HG03159 (cell line): Measurements from ENCODE around the gene LCMT1.
"Not testable (repeated sequence)": the region's sequence is repeated elsewhere in the genome, so short reads cannot be mapped to it uniquely, and the experiment has no call there.

Source experiments
- ATAC-seq: cut with Tn5 transposase; IDR thresholded peaks from one replicate; pipeline ENCODE4 v1.9.1; 2021; ENCODE audit warnings: mild to moderate bottlenecking, moderate library complexity; ENCODE audit not compliant: unreplicated experiment

Gene LCMT1

GRCh38 chr16:25111403-25112166 is at the start of gene LCMT1:
Gene LCMT1, plus strand, starts transcription at chr16:25111742. Its CDS starts 142 bp downstream, at chr16:25111884.
- peak; percentile 88 for ATAC-seq

- no peak for ATAC-seq
Observed at GRCh38 chr16:25063102-25063501, 48.4 kb upstream of the LCMT1 start.

GRCh38 chr16:25063865-25064264 is 47.7 kb upstream of the LCMT1 start:
- no peak for ATAC-seq

- ATAC-seq: not testable (repeated sequence)
Observed at GRCh38 chr16:25064281-25064680, 47.3 kb upstream of the LCMT1 start.

GRCh38 chr16:25064937-25065336 is 46.6 kb upstream of the LCMT1 start:
- ATAC-seq: no peak

GRCh38 chr16:25065899-25066298 is 45.6 kb upstream of the LCMT1 start:
- ATAC-seq: no peak

GRCh38 chr16:25066426-25066746 is 45.2 kb upstream of the LCMT1 start:
- no peak for ATAC-seq

GRCh38 chr16:25066747-25067631 is 44.6 kb upstream of the LCMT1 start:
- ATAC-seq: peak; percentile 86

GRCh38 chr16:25073854-25074253 is 37.7 kb upstream of the LCMT1 start:
- no peak for ATAC-seq

GRCh38 chr16:25078386-25078978 is 33.1 kb upstream of the LCMT1 start:
- ATAC-seq: no peak

GRCh38 chr16:25079637-25080378 is 31.7 kb upstream of the LCMT1 start:
- no peak for ATAC-seq

GRCh38 chr16:25080420-25081131 is 31.0 kb upstream of the LCMT1 start:
- no peak for ATAC-seq

GRCh38 chr16:25081702-25082101 is 29.8 kb upstream of the LCMT1 start:
- no peak for ATAC-seq

GRCh38 chr16:25083065-25083464 is 28.5 kb upstream of the LCMT1 start:
- no peak for ATAC-seq

GRCh38 chr16:25083701-25084100 is 27.8 kb upstream of the LCMT1 start:
- ATAC-seq: no peak

GRCh38 chr16:25084797-25085196 is 26.7 kb upstream of the LCMT1 start:
- no peak for ATAC-seq

- ATAC-seq: no peak
Observed at GRCh38 chr16:25087761-25088160, 23.8 kb upstream of the LCMT1 start.

- ATAC-seq: no peak
Observed at GRCh38 chr16:25089351-25089750, 22.2 kb upstream of the LCMT1 start.

GRCh38 chr16:25092441-25092840 is 19.1 kb upstream of the LCMT1 start:
- ATAC-seq: no peak
